Type B pancreatic cell (in vitro differentiated cells): ENCODE results near the gene ARHGEF16. TPM values are rescaled to one million over a fixed set of nuclear protein-coding genes. Genes with fewer than 3 reads are reported as not detected.

Experiments used
- DNase-seq: peaks from one replicate; pipeline ENCODE4 v3.0.0; 2021; ENCODE audit warnings: mixed read lengths; ENCODE audit not compliant: unreplicated experiment; ENCODE audit errors: extremely low spot score
- H3K27ac Mint-ChIP-seq: 2 replicates; pipeline ENCODE4 v1.8.0; 2021; ENCODE audit warnings: mild to moderate bottlenecking, mixed read lengths
- H3K27me3 Mint-ChIP-seq: 2 replicates; pipeline ENCODE4 v1.8.0; 2021; ENCODE audit warnings: mixed read lengths
- H3K36me3 Mint-ChIP-seq: 2 replicates; pipeline ENCODE4 v1.8.0; 2021; ENCODE audit warnings: mixed read lengths
- H3K4me1 Mint-ChIP-seq: one replicate; pipeline ENCODE4 v1.8.0; 2021; ENCODE audit warnings: mixed read lengths; ENCODE audit not compliant: unreplicated experiment
- H3K4me3 Mint-ChIP-seq: 2 replicates; pipeline ENCODE4 v1.8.0; 2021; ENCODE audit warnings: mild to moderate bottlenecking, mixed read lengths
- H3K9me3 Mint-ChIP-seq: 2 replicates; pipeline ENCODE4 v1.8.0; 2021; ENCODE audit warnings: mixed read lengths
- CTCF ChIP-seq: fragments of 200-600 bp; sonication (generic); conservative IDR thresholded peaks from 2 replicates; pipeline ENCODE4 v1.5.0; 2021; ENCODE audit warnings: antibody characterized with exemption, mild to moderate bottlenecking
- total RNA-seq: library from RNA; stranded (reverse); gene quantifications from 2 replicates; pipeline ENCODE4 v1.2.1, GENCODE V29; 2021; ENCODE audit warnings: low replicate concordance

Gene ARHGEF16
- total RNA-seq, 1 donor from 2014 or later = 16.1 TPM

- no peak for DNase-seq
- peak overlapping the region; percentile 88 for H3K27ac Mint-ChIP-seq
- peaks cover 33% of the 10 kb centered on the region for H3K4me1 Mint-ChIP-seq
- no peak for TF ChIP-seq CTCF
- peak overlapping the region; percentile 64 for H3K4me3 Mint-ChIP-seq
- no peaks in the 10 kb centered on the region for H3K9me3 Mint-ChIP-seq
- H3K27me3 Mint-ChIP-seq = no peaks in the 10 kb centered on the region
- H3K36me3 Mint-ChIP-seq = no peaks in the 10 kb centered on the region
These were observed 3.7 kb downstream of the ARHGEF16 start for GRCh38 chr1:3457910-3458883.

GRCh38 chr1:3459051-3459908, 4.8 kb downstream of the ARHGEF16 start:
- H3K27me3 Mint-ChIP-seq = no peaks in the 10 kb centered on the region
- peak overlapping the region; percentile 84 for H3K4me3 Mint-ChIP-seq

GRCh38 chr1:3459940-3460671, 5.6 kb downstream of the ARHGEF16 start:
- peak overlapping the region; percentile 84 for H3K4me3 Mint-ChIP-seq
- H3K27me3 Mint-ChIP-seq = no peaks in the 10 kb centered on the region
- H3K27ac Mint-ChIP-seq = peak overlapping the region; percentile 88
- no peaks in the 10 kb centered on the region for H3K9me3 Mint-ChIP-seq
- no peak for DNase-seq
- peaks cover 33% of the 10 kb centered on the region for H3K4me1 Mint-ChIP-seq
- no peaks in the 10 kb centered on the region for H3K36me3 Mint-ChIP-seq
- no peak for TF ChIP-seq CTCF

More at GRCh38 chr1:3459051-3459908, 4.8 kb downstream of the ARHGEF16 start:
- Mint-ChIP-seq H3K27ac (peak overlapping the region; percentile 88), H3K4me1 (peaks cover 33% of the 10 kb centered on the region), H3K9me3 (no peaks in the 10 kb centered on the region), H3K36me3 (no peaks in the 10 kb centered on the region)
- no peak for TF ChIP-seq CTCF
- no peak for DNase-seq

GRCh38 chr1:3460672-3461131, 6.2 kb downstream of the ARHGEF16 start:
- H3K4me3 Mint-ChIP-seq = no peak overlapping the region
- H3K27me3 Mint-ChIP-seq = no peaks in the 10 kb centered on the region
- peak overlapping the region; percentile 88 for H3K27ac Mint-ChIP-seq

More at GRCh38 chr1:3460672-3461131, 6.2 kb downstream of the ARHGEF16 start:
- DNase-seq = no peak
- TF ChIP-seq CTCF = no peak
- Mint-ChIP-seq H3K36me3 (no peaks in the 10 kb centered on the region), H3K4me1 (peaks cover 33% of the 10 kb centered on the region), H3K9me3 (no peaks in the 10 kb centered on the region)
